NCI-H460 (cell line): Measurements from ENCODE around the gene MAPKAP1. TPM values are rescaled to one million over a fixed set of nuclear protein-coding genes. Genes with fewer than 3 reads are reported as not detected.

Source experiments
- DNase-seq: peaks from one replicate; pipeline ENCODE4 v3.0.0-alpha.2; 2016; ENCODE audit warnings: low read depth; ENCODE audit errors: extremely low read depth
- total RNA-seq: library from RNA; depleted of rRNA; stranded (reverse); fragments of >200 nt; shearing (Covaris generic); gene quantifications from 2 replicates; pipeline ENCODE4 v1.2.3, GENCODE V29; 2014

The MAPKAP1 gene
- total RNA-seq, 1 experiment from 2014 or later: 72.9 TPM

GRCh38 chr9:125521462-125522327 lies 185.3 kb downstream of the MAPKAP1 start:
- no peak for DNase-seq

- no peak for DNase-seq
Measured at GRCh38 chr9:125519734-125520133, 187.3 kb downstream of the MAPKAP1 start.

- no peak for DNase-seq
Measured at GRCh38 chr9:125517577-125517976, 189.4 kb downstream of the MAPKAP1 start.

GRCh38 chr9:125515983-125516940 lies 190.7 kb downstream of the MAPKAP1 start:
- DNase-seq: no peak

DNA sequence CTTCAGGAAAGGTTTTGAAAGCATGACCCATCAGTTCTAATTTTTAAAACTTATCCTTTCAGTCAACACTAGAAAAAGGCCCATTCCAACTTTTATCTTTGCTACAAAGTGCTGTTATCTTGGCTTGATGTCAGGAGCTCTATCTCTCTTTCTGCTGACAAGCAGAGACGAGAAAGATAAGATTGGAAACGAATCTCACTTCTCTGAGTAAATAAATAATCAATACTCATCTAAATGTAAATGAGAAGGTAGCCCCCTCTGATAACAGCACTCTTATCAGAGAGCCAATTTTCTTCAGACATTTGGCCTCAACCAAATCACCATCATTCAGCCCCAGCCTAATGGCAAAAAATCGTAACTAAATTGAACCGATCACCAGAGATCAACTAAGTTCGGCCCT lies 191.7 kb downstream of the MAPKAP1 start:
- no peak for DNase-seq

DNA sequence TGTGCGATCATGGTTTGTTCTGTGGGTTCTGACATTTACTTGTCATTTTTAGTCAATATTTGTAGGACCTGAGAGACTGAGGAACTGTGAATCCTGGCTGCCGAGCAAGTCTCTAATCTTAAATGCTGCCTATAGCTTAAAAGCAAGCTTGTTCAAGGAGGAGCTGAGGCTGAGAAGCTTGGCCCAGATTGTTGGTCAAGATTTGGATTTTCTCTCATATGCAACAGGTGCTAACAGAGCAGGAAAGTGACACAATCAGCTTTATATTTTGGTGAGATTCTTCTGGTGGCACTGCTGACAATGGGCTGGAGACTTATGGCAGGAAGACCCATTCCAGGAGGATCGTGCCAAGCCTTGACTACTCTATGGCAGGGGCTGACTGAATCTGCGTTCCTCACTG lies 192.5 kb downstream of the MAPKAP1 start:
- DNase-seq: no peak

- no peak for DNase-seq
Measured at GRCh38 chr9:125513668-125514413, 193.2 kb downstream of the MAPKAP1 start.

DNA sequence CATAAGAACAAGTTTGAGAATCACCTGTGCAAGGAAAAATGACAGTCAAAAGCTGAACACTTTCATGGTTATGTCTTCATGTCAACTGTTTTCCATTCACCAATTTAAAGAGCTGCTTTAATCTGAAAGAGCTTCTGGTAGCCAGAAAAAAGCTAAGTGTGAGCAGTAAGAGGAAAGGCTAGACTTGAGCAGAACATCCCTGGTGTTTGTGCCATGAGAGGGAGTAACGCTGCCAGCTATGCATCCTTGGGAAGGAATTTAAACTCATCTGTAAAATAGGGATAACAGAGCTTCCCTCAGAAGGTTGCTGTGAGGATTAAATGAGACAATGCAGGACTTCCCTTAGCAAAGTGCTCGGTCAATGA lies 193.7 kb downstream of the MAPKAP1 start:
- DNase-seq: no peak

DNA sequence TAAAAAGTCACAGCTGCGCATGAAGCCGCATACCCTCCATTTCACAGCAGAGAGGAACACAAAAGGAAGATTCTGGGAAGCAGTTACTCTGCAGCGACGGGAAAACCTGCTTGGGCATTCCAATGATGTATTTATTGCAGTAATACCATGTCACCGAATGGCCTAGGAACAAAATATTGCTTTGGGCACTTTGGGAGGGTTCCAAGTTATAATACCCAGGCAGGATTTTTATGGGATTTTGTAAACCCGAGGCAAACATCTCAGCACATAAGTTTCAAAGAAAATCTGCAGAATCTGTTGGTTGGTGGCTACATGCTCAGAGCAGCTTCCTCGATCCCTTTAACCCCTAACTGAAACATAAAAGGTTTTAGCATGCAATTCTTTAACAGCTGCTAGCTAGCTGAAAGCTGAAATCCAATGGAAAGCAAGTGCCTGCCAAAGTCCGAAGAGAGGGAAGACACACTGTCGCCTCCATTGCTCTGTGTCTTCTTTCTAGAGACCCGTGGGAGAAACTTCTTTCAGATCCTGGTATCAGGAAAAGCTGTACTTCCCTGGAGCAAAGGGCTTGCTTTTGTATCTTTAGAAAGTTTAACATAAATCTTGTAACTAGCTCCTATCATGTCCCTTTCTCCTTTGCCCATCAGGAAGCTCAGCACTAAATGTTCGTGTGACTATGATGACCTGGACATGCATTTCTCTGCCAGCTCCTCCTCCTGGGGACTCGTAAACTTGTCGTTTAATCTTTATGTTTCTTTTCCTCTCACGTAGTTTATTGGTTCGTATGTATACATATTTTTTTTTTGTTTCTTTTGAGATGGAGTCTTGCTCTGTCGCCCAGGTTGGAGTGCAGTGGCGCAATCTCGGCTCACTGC lies 195.0 kb downstream of the MAPKAP1 start:
- DNase-seq: no peak

DNA sequence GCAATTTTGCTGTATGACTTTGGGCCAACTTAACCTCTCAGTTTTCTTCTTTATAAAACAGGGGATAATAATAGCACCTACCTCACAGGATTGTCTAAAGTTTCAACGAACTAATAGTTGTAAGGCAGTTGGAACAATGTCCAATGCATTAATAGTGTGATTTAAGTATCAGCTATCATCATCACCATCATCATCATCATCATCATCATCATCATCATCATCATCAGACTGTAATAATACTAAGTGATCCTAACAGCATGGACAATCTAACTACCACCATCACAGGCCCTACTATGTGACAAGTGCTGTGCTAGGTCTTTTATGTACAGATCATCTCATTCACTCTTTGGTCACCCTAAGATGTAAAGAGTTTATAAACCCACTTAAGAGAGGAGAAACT lies 196.0 kb downstream of the MAPKAP1 start:
- DNase-seq: no peak

DNA sequence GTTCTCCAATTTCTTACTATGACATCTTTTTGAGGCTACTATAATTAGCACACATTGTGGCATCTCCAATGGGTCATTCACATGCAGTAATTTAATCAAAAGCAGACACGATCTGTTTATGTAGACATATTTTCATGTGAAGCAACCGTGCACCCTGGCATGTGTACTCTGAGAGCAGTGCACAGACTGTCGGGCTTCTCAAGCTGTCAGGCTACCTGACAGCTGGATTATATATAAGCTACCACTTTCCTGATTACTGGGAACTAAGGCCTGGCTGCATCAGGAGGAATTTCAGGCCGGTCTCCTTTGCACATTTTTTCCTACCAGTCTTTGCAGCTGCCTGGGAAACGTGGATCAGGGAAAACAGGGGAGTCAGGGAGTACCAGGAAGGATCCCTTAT lies 197.5 kb downstream of the MAPKAP1 start:
- DNase-seq: no peak

DNA sequence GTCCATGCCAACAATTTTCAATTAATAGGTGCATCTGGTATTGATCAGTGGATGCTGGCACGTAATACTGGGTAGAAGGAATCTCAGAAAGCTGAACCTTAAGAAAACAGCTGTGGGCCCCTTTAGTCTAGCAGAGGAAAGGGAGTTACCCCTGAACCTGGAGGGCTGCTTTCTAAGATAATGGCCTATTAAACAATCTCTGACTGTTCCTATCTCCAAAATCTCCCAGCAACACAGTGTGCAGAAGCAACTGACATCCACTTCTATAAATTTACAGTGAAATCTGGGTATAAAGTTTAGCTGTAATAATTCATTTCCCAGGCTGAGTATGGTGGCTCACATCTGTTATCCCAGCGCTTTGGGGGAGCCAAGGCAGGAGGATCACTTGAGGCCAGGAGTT lies 198.8 kb downstream of the MAPKAP1 start:
- DNase-seq: no peak

DNA sequence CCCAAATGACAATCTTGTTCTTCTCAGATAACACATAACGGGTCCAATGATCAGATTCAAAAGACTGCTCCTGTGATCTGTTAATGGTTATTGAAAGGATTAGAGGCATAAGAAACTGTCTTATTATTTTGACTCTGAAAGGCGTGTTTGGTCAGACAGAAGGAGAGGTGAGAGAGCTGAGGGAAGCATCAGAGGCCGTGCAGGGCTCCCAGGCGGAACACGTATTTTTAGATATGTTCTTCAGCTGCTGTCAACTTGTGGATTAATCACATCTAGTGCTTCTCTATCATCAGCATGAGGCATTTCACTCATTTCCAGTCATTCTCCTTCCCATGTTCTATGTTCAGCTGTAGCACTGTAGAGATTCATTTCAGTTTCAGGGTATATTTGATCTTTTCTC lies 199.8 kb downstream of the MAPKAP1 start:
- no peak for DNase-seq

DNA sequence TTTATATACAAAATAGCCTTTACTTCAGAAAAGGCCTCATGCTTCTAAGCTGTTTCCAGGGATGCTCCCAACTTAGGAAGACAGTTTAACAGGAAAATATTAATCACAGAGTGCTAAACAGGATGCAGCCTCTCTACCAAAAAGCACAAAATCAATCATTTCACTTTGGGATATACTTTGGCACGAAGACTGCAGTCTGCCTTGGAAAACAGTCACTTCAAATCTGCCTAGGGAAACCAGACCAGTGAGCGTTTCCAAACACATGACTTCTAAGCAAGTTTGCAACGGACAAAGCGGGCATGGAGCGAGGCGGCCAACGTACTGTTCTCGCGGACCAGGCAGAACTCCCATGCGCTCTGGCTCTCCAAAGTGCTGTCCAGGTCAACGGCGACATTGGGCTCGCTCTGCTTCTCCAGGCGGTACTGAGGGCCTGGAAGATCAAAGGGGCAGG lies 201.0 kb downstream of the MAPKAP1 start:
- DNase-seq: no peak

GRCh38 chr9:125504616-125505015 lies 202.4 kb downstream of the MAPKAP1 start:
- DNase-seq: no peak

DNA sequence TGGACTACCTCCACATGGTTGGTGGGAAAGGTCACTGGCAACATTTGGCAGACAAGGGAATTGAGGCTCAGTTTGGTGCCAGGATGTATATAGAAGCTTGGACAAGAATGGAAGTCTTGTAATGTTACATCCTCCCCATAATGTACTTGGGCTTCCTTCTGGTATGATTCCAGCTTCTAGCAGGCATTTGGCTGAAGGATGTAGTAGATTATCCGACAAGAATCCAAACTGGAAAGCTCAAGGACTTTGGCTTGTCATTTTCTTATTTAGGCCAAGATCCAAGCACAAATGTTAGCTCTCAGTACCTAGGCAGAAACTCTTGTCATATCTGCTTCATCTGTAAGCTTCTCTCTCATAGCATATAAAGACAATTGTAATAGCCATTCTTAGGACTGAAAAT lies 209.1 kb downstream of the MAPKAP1 start:
- DNase-seq: no peak

GRCh38 chr9:125497478-125497877 lies 209.5 kb downstream of the MAPKAP1 start:
- no peak for DNase-seq

GRCh38 chr9:125496313-125496834 lies 210.6 kb downstream of the MAPKAP1 start:
- no peak for DNase-seq
